Skeletal muscle satellite cell (primary cell): ENCODE measurements around the gene CASZ1.

Experiments
- H3K27me3 ChIP-seq: 2 replicates; pipeline ENCODE4 v1.7.0; 2013; ENCODE audit warnings: low read length; ENCODE audit not compliant: control insufficient read depth, insufficient read depth
- H3K36me3 ChIP-seq: 2 replicates; pipeline ENCODE4 v1.7.0; 2013; ENCODE audit warnings: mild to moderate bottlenecking, control low read depth, low read length; ENCODE audit not compliant: insufficient read depth
- H3K4me1 ChIP-seq: 2 replicates; pipeline ENCODE4 v1.7.0; 2013; ENCODE audit warnings: low read length; ENCODE audit not compliant: control insufficient read depth, insufficient read depth
- H3K4me2 ChIP-seq: 2 replicates; pipeline ENCODE4 v1.7.0; 2013; ENCODE audit warnings: mild to moderate bottlenecking, low read length
- H3K4me3 ChIP-seq: 2 replicates; pipeline ENCODE4 v1.7.0; 2013; ENCODE audit warnings: low read length
- H3K9ac ChIP-seq: 2 replicates; pipeline ENCODE4 v1.7.0; 2013; ENCODE audit warnings: mild to moderate bottlenecking, low read depth, low read length, moderate library complexity
- H3K9me3 ChIP-seq: replicated peaks from 2 replicates; pipeline ENCODE4 v1.7.0; 2013; ENCODE audit warnings: mild to moderate bottlenecking, control low read depth, low read length

The CASZ1 gene

DNA sequence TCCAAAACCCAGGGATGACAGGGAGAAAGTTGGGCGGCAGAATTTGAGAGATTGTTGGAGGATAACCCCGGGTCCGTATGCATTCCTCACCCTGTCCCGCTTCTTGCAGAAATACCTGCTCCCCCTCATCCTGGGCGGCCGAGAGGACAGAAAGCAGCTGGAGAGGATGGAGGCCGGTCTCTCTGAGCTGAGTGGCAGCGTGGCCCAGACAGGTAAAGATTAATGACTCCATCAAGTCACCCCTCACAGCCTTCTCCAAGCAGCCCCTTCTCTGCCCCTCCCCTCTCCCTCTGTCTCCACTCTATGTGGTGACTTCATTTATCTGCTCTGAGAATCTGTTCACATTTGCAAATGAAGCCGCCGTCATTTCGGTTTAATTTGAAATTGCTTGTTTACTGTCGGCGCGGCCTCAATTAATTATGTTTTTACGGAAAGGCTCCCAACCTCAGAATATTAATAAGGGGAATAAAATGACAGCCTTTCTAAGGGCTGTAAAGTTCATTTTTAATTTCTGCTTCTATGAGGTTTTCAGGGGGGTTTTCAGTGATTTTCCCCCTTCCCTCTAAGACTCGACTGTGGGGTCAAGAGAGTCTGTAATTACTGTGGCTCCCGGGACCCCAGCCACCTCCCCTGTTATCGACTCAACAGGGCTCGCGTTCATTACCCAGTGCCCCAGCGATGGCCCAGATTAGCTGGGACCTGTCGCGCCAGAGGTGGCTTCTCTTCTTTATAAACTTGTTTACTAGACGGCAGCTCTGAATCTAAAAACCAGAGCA is 173.3 kb downstream of the CASZ1 start:
- H3K4me2 ChIP-seq = no peak overlapping the region
- H3K27me3 ChIP-seq = no peaks in the 10 kb centered on the region
- H3K9ac ChIP-seq = no peak overlapping the region
- peaks cover 8% of the 10 kb centered on the region for H3K36me3 ChIP-seq
- no peaks in the 10 kb centered on the region for H3K9me3 ChIP-seq
- no peak overlapping the region for H3K4me3 ChIP-seq
- H3K4me1 ChIP-seq = no peaks in the 10 kb centered on the region

DNA sequence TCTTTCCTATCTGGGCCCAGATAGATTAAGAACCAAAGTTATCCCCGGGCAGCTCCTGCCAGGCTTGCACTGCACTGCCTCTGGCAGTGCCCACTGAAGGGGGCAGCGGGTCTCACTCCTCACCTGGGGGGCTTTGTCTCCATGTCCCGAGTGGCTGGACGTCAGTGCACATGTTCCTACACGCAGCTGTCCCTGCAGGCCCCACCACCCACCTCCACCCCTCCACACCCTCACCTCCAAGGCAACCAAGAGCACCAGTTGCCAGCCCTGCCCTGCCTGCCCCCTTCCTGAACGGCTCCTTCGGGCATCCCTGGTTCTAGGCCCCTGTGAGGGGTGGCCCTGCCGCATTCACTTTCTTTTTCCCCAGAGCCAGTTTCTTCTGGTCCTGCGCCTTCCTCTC is 174.5 kb downstream of the CASZ1 start:
- Histone ChIP-seq H3K27me3 (no peaks in the 10 kb centered on the region), H3K4me1 (no peaks in the 10 kb centered on the region), H3K9me3 (no peaks in the 10 kb centered on the region), H3K4me3 (no peak overlapping the region), H3K9ac (no peak overlapping the region), H3K36me3 (peaks cover 8% of the 10 kb centered on the region), H3K4me2 (no peak overlapping the region)

DNA sequence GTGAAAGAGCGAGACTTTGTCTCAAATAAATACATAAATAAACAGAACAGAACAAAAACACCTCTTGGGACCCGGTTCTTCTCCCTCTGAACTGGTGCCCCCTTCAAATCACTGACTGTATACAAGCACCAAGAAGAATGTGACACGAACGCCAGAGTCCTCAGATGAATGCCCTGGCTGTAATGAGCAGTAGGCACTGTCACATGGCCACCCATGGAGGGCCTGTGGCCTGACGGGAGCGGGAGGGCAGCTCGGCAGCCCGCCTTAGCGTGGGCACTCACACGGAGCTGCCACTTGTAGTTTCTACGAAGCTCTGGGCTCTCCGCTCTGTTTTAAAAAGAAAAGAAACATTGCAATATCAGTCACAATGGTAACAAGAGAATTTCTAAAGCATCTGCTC is 175.7 kb downstream of the CASZ1 start:
- Histone ChIP-seq H3K4me3 (no peak overlapping the region), H3K27me3 (no peaks in the 10 kb centered on the region), H3K4me2 (no peak overlapping the region), H3K36me3 (peaks cover 8% of the 10 kb centered on the region), H3K9ac (no peak overlapping the region), H3K9me3 (no peaks in the 10 kb centered on the region), H3K4me1 (no peaks in the 10 kb centered on the region)

DNA sequence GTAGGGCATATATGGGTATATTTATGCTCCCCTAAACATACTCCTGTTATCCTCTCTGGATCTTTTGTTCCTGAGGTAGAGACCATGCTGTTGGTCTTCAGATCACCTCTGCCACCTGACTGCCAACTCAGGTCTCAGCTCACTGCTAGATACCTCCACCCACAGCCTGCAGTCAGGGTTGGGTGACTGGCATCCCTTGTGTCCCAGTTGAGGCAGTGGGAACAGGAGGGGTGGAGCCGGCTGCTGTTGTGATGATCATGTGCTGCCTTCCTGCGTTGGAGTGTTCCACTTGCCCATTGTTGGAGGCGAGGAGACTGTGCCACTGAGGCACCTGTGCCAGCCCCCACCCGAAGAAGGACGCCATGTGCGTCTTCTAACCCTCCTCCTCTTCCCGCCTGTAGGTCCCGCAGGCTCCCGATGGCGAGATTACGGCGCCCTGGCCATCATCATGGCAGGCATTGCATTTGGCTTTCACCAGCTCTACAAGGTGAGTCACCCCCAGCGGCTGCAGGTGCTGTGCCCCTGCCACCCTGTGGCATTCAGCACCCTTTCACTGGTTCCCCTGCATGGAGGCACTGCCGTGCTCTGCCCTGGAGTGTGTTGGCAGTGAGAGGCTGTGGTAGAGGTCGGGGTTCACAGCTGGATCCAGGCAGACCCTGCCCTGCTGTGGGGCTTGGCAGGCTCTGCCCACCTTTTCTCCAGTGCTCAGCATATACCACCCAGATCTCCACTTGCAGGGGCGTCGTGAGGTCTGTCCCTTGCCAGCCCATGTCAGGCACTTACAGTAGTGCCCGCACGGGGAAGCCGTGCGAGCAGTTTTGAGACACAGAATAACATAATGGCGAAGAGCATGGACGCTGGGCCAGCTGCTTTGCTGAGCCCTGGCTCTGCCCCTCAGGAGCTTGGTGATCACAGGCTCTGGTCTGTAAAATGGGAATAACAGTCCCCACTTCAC is 178.2 kb downstream of the CASZ1 start:
- no peaks in the 10 kb centered on the region for H3K9me3 ChIP-seq
- no peak overlapping the region for H3K4me2 ChIP-seq
- H3K4me1 ChIP-seq = no peaks in the 10 kb centered on the region
- peaks cover 4% of the 10 kb centered on the region for H3K36me3 ChIP-seq
- no peak overlapping the region for H3K4me3 ChIP-seq
- no peaks in the 10 kb centered on the region for H3K27me3 ChIP-seq
- H3K9ac ChIP-seq = no peak overlapping the region

DNA sequence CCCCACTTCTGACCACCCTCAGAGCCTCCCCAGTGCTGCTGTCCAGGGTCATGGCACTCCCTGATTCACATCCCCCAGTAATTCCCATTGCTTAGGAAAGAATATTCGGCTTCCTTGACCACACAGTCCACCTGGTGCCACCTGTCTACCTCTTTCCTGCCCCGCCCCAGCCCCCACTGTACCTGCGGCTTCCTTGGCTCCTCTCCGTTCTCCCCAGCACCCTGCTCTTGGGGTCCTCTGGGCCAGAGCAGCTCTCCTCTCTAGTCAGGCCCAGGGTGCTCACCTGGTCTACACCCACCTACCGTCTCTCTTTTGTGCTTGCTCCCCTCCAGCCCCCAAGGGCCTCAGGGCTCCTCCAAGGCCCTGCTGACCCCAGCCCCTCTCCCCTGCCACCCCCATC is 179.1 kb downstream of the CASZ1 start:
- no peak overlapping the region for H3K4me2 ChIP-seq
- peaks cover 4% of the 10 kb centered on the region for H3K36me3 ChIP-seq
- H3K9ac ChIP-seq = no peak overlapping the region
- H3K9me3 ChIP-seq = no peaks in the 10 kb centered on the region
- no peaks in the 10 kb centered on the region for H3K4me1 ChIP-seq
- no peaks in the 10 kb centered on the region for H3K27me3 ChIP-seq
- H3K4me3 ChIP-seq = no peak overlapping the region

DNA sequence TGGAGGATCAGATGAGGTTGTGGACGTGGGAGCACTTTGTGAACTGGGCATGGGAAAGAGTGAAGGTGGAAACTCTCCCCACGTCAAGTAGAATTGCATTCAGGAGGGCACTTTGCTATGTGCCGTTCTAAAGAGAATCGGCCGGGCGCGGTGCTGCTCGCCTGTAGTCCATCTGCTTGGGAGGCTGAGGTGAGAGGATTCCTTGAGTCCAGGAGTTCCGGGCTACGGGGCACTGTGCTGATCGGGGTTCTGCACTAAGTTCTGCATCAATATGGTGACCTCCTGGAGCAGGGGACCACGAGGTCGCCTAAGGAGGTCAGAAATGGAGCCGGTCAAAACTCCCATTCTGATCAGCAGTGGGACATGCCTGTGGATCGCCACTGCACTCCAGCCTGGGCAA is 179.8 kb downstream of the CASZ1 start:
- Histone ChIP-seq H3K4me2 (no peak overlapping the region), H3K36me3 (peaks cover 4% of the 10 kb centered on the region), H3K9ac (no peak overlapping the region), H3K27me3 (no peaks in the 10 kb centered on the region), H3K9me3 (no peaks in the 10 kb centered on the region), H3K4me1 (no peaks in the 10 kb centered on the region), H3K4me3 (no peak overlapping the region)

DNA sequence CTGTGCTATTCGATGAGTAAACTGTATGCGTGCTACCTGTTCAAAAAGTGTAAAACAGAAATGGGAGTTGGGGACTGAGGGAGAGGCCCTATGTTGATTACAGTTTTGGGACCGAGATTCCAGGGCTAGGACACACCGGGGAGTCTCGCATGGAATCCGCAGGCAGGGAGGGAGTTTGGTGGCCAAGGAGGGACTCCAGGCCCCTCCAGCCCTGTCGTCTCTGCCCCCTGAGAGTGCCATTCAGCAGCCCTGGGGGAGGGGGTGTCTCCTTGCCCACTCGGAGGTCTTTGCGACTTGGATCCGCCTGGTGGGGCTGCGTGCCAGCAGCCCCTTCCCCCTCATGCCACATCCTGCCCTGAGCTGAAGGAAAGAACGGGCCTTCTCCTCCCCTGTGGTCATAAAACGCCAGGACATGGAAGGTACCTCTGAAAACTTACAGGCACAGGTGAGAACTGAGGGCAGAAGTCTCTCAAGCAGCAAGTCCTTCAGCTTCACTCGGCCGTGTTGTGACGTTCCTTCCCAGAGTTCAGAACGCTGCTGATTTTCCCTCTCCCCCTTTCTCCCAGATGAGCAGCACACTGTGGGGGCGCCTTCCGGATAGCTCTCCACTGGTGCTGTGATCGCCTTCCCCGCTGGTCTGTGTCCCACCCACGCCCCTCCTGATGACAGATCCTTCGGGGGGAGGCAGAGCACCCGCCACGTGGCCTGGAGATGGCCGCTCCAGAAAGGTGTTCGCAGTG is 180.3 kb downstream of the CASZ1 start:
- no peaks in the 10 kb centered on the region for H3K9me3 ChIP-seq
- H3K36me3 ChIP-seq = peaks cover 4% of the 10 kb centered on the region
- H3K4me1 ChIP-seq = no peaks in the 10 kb centered on the region
- H3K4me3 ChIP-seq = no peak overlapping the region
- H3K4me2 ChIP-seq = no peak overlapping the region
- no peaks in the 10 kb centered on the region for H3K27me3 ChIP-seq
- no peak overlapping the region for H3K9ac ChIP-seq

DNA sequence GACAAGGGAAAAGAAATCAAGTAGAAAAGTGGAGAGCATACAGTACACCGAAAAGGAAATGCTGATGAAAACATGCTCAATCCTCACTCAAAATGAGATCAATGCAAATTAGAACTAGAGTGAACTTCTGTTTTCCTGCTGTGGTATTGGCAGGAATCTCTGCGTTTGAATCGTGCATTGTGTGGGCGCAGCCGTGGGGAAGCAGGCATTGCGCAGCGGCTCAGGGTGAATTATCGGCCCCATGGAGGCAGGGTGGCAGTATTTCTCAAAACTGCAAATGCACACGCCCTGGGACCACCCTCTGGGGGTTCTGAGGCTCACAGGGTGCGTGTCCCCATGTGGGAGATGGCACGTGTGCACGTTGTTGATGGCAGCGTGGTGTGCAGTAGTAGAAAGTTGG is 181.1 kb downstream of the CASZ1 start:
- Histone ChIP-seq H3K4me3 (no peak overlapping the region), H3K36me3 (peaks cover 4% of the 10 kb centered on the region), H3K4me1 (no peaks in the 10 kb centered on the region), H3K4me2 (no peak overlapping the region), H3K9me3 (no peaks in the 10 kb centered on the region), H3K27me3 (no peaks in the 10 kb centered on the region), H3K9ac (no peak overlapping the region)

DNA sequence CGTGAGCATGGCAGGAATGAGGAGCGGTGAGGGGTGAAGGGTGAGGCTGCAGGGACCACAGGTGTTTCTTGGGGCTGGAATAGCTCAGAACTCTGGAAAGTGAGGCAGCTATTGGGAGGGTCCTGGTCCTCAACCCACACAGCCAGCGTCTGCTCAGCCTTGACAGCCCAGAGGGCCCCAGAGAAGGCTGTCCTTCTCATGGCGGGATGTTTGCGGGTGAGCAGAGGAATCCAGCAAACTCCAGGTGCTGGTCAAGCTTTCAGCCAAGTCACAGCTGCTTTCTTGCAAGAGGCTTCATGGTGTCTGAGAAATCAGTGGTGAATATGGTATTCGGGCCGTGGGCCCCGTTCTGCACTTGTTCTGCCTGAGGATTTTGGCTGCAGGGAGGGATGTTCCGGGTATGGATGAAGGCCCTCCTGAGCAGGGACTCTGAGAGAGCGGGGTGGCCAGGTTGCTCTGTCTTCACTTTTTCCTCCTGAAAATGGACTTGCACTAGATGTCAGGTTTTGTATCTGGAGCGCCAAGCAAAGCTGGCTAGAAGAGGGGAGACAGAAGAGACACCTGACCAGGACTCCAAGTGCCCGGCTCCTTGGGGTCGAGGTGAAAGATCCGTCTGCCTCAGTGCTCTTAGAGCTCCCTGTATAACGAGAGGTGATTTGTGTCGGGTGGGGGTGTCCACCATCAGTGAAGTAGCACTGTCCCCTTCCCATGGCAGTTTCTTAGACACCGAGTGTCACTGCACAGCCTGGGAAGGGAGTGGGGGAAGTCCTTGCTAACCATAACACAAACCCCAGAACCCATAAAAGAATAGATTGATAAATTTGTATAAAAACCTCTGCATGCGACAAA is 181.8 kb downstream of the CASZ1 start:
- Histone ChIP-seq H3K27me3 (no peaks in the 10 kb centered on the region), H3K4me1 (no peaks in the 10 kb centered on the region), H3K9me3 (no peaks in the 10 kb centered on the region), H3K4me2 (no peak overlapping the region), H3K9ac (no peak overlapping the region), H3K4me3 (no peak overlapping the region), H3K36me3 (peaks cover 4% of the 10 kb centered on the region)

DNA sequence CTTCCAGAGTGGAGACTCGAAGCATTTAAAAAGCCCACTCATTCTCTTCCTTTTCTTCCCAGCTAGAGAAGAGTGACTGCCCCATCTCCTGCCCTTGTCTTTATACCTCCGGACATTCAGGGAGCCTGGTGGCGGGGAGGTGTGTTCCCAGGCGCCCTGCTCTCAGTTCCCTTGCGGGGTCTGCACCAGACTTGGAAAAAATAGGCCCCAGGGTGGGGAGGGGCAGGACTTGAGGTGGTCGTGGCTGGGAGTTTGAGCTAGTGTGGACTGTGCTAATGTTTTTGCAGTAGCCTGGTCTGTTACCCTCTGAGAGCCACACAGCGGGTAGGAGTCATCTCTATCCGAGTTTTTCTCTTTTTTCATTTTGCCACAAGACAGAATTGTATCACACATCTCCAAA is 182.6 kb downstream of the CASZ1 start:
- H3K4me1 ChIP-seq = no peaks in the 10 kb centered on the region
- H3K27me3 ChIP-seq = no peaks in the 10 kb centered on the region
- H3K4me3 ChIP-seq = no peak overlapping the region
- no peak overlapping the region for H3K9ac ChIP-seq
- H3K4me2 ChIP-seq = no peak overlapping the region
- no peaks in the 10 kb centered on the region for H3K9me3 ChIP-seq
- peaks cover 4% of the 10 kb centered on the region for H3K36me3 ChIP-seq
